Hair follicle dermal papilla cell (primary cell): ENCODE results near the gene GINS3. TPM values are rescaled to one million over a fixed set of nuclear protein-coding genes. Genes with fewer than 3 reads are reported as not detected.

ENCODE experiments used
- small RNA-seq: library from RNA; depleted of rRNA; stranded (forward); fragments of <200 nt; gene quantifications from one replicate; pipeline ENCODE3, GENCODE V24; 2012
- total RNA-seq: library from RNA; depleted of rRNA; stranded (reverse); fragments of >200 nt; gene quantifications from 2 replicates; pipeline ENCODE4 v1.2.3, GENCODE V29; 2012

Gene GINS3
- total RNA-seq = 1.1 and 1.9 TPM in 2 replicates

GRCh38 chr16:58392215-58393137, at the start of gene GINS3:
TSS of gene GINS3 (plus strand) at chr16:58392471. CDS start at chr16:58392602, 131 bp downstream.

Small RNA genes lying within 50 kb of the gene (small RNA-seq; reads per million reads assigned to genes)
- gene RNU6-1110P = not detected
- gene RNU6-269P = not detected

Other genes starting within 250 kb of the GINS3 start
- 23.3 and 25.6 TPM in 2 replicates for gene CSNK2A2, start 194.4 kb upstream of the GINS3 start, total RNA-seq
- not detected in 2 replicates for gene PRSS54, start 97.4 kb upstream of the GINS3 start, total RNA-seq
- gene NDRG4, start 107.7 kb downstream of the GINS3 start, total RNA-seq = 7.7 and 15.3 TPM in 2 replicates
- gene SETD6, start 123.0 kb downstream of the GINS3 start, total RNA-seq = 10.2 TPM in 2 replicates
- gene CNOT1, start 237.4 kb downstream of the GINS3 start, total RNA-seq = 95.9 and 126 TPM in 2 replicates